HepG2 (cell line): Measurements from ENCODE around the gene ENTPD2. TPM values are rescaled to one million over a fixed set of nuclear protein-coding genes. Genes with fewer than 3 reads are reported as not detected.
A peak's percentile ranks its signal among the peaks of the same experiment; 100 is the strongest.

ENCODE experiments used
- HOXA3 ChIP-seq: sonication (generic); formaldehyde crosslinking; IDR thresholded peaks from 2 replicates; pipeline ENCODE4 v1.5.0; 2020; ENCODE audit warnings: missing genetic modification reagents
- KAT8 ChIP-seq: IDR thresholded peaks from 2 replicates; pipeline ENCODE4 v1.6.1; 2016; ENCODE audit warnings: missing genetic modification reagents, missing compliant biosample characterization
- KLF13 ChIP-seq: sonication (generic); formaldehyde crosslinking; IDR thresholded peaks from 2 replicates; pipeline ENCODE4 v1.4.0; 2020; ENCODE audit warnings: mild to moderate bottlenecking, missing genetic modification reagents
- MTA3 ChIP-seq: sonication (generic); formaldehyde crosslinking; IDR thresholded peaks from 2 replicates; pipeline ENCODE4 v1.4.0; 2020; ENCODE audit warnings: missing genetic modification reagents
- RAD51 ChIP-seq: fragments of 450-650 bp; IDR thresholded peaks from 2 replicates; pipeline ENCODE4 v1.6.1; 2016; ENCODE audit warnings: borderline replicate concordance
- ZBTB4 ChIP-seq: sonication (generic); formaldehyde crosslinking; IDR thresholded peaks from 2 replicates; pipeline ENCODE4 v1.4.0; 2020; ENCODE audit warnings: missing genetic modification reagents, mild to moderate bottlenecking, borderline replicate concordance
- ZNF382 ChIP-seq: sonication (generic); formaldehyde crosslinking; IDR thresholded peaks from 2 replicates; pipeline ENCODE4 v1.5.0; 2020; ENCODE audit warnings: missing genetic modification reagents, mild to moderate bottlenecking, borderline replicate concordance
- ZNF496 ChIP-seq: sonication (generic); formaldehyde crosslinking; IDR thresholded peaks from 2 replicates; pipeline ENCODE4 v1.8.1; 2023; ENCODE audit warnings: mild to moderate bottlenecking, moderate library complexity, missing genetic modification reagents; ENCODE audit not compliant: insufficient replicate concordance
- ZNF513 ChIP-seq: sonication (generic); formaldehyde crosslinking; conservative IDR thresholded peaks from 2 replicates; pipeline ENCODE4 v1.5.0; 2020; ENCODE audit warnings: missing genetic modification reagents
- ZNF724P ChIP-seq: sonication (generic); formaldehyde crosslinking; IDR thresholded peaks from 2 replicates; pipeline ENCODE4 v1.8.0; 2022; ENCODE audit warnings: missing genetic modification reagents, borderline replicate concordance
- polyA plus RNA-seq, 8 experiments: library from polyadenylated mRNA; depleted of rRNA in 3 of 8; stranded (reverse) in 7 of 8; unstranded in 1 of 8; fragments of >200 nt; fragmentation: Illumina TruSeq in 4 of 8; extraction: Trizol in 4 of 8; gene quantifications; 2 replicates each; pipeline versions ENCODE4 v1.2.1 to v1.2.3, GENCODE V29; 2011 to 2016; ENCODE audit warnings: low read depth in 4 of 8, missing spikeins in 1 of 8, mixed read lengths in 1 of 8; ENCODE audit not compliant: insufficient read depth in 1 of 8
- total RNA-seq, 5 experiments: library from RNA; depleted of rRNA; stranded (reverse); fragments of >200 nt; fragmentation: Illumina TruSeq; extraction: Trizol; gene quantifications; 2 replicates each; pipeline ENCODE4 v1.2.3, GENCODE V29; 2016; ENCODE audit warnings: low read depth in 1 of 5
- TF ChIP-seq, protein P1 (sequence below): sonication (generic); formaldehyde crosslinking; IDR thresholded peaks from 2 replicates; pipeline ENCODE4 v1.5.0; 2020; ENCODE audit warnings: mild to moderate bottlenecking, missing genetic modification reagents
- TF ChIP-seq, protein P2 (sequence below): sonication (generic); formaldehyde crosslinking; IDR thresholded peaks from 2 replicates; pipeline ENCODE4 v1.9.0; 2021; ENCODE audit warnings: missing genetic modification reagents, mild to moderate bottlenecking, borderline replicate concordance
- TF ChIP-seq, protein P3 (sequence below): sonication (generic); formaldehyde crosslinking; IDR thresholded peaks from 2 replicates; pipeline ENCODE4 v1.8.0; 2022; ENCODE audit warnings: mild to moderate bottlenecking, missing genetic modification reagents, borderline replicate concordance
- TF ChIP-seq, protein P4 (sequence below): sonication (generic); formaldehyde crosslinking; IDR thresholded peaks from 2 replicates; pipeline ENCODE4 v1.4.0; 2020; ENCODE audit warnings: missing genetic modification reagents, borderline replicate concordance

The ENTPD2 gene
- total and polyA plus RNA-seq, 2 of the 13 experiments (the other 11 are each of a cell fraction or from before 2014, with no cell fraction given) = 0.95 to 3.2 TPM

GRCh38 chr9:137064027-137064879 is 10.4 kb upstream of the ENTPD2 start (continued):
- TF ChIP-seq ZNF513 (CRISPR knock-in tag) (no peak), ZNF496 (CRISPR knock-in tag) (no peak), RAD51 (no peak), HOXA3 (CRISPR knock-in tag) (peak; percentile 18; the same call in 1 of the 2 replicates), ZNF382 (CRISPR knock-in tag) (no peak), KAT8 (CRISPR knock-in tag) (no peak), ZBTB4 (CRISPR knock-in tag) (0 out of 2 replicates have a peak, but pooled peaks have one; percentile 50), KLF13 (CRISPR knock-in tag) (no peak), MTA3 (no peak), ZNF724P (CRISPR knock-in tag) (no peak)
- TF ChIP-seq, protein P1, sequence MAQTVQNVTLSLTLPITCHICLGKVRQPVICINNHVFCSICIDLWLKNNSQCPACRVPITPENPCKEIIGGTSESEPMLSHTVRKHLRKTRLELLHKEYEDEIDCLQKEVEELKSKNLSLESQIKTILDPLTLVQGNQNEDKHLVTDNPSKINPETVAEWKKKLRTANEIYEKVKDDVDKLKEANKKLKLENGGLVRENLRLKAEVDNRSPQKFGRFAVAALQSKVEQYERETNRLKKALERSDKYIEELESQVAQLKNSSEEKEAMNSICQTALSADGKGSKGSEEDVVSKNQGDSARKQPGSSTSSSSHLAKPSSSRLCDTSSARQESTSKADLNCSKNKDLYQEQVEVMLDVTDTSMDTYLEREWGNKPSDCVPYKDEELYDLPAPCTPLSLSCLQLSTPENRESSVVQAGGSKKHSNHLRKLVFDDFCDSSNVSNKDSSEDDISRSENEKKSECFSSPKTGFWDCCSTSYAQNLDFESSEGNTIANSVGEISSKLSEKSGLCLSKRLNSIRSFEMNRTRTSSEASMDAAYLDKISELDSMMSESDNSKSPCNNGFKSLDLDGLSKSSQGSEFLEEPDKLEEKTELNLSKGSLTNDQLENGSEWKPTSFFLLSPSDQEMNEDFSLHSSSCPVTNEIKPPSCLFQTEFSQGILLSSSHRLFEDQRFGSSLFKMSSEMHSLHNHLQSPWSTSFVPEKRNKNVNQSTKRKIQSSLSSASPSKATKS (CRISPR knock-in tag) = no peak
- TF ChIP-seq, protein P2, sequence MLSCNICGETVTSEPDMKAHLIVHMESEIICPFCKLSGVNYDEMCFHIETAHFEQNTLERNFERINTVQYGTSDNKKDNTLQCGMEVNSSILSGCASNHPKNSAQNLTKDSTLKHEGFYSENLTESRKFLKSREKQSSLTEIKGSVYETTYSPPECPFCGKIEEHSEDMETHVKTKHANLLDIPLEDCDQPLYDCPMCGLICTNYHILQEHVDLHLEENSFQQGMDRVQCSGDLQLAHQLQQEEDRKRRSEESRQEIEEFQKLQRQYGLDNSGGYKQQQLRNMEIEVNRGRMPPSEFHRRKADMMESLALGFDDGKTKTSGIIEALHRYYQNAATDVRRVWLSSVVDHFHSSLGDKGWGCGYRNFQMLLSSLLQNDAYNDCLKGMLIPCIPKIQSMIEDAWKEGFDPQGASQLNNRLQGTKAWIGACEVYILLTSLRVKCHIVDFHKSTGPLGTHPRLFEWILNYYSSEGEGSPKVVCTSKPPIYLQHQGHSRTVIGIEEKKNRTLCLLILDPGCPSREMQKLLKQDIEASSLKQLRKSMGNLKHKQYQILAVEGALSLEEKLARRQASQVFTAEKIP (CRISPR knock-in tag) = no peak
- TF ChIP-seq, protein P3, sequence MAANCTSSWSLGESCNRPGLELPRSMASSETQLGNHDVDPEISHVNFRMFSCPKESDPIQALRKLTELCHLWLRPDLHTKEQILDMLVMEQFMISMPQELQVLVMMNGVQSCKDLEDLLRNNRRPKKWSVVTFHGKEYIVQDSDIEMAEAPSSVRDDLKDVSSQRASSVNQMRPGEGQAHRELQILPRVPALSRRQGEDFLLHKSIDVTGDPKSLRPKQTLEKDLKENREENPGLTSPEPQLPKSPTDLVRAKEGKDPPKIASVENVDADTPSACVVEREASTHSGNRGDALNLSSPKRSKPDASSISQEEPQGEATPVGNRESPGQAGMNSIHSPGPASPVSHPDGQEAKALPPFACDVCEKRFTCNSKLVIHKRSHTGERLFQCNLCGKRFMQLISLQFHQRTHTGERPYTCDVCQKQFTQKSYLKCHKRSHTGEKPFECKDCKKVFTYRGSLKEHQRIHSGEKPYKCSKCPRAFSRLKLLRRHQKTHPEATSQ (CRISPR knock-in tag) = no peak
- TF ChIP-seq, protein P4, sequence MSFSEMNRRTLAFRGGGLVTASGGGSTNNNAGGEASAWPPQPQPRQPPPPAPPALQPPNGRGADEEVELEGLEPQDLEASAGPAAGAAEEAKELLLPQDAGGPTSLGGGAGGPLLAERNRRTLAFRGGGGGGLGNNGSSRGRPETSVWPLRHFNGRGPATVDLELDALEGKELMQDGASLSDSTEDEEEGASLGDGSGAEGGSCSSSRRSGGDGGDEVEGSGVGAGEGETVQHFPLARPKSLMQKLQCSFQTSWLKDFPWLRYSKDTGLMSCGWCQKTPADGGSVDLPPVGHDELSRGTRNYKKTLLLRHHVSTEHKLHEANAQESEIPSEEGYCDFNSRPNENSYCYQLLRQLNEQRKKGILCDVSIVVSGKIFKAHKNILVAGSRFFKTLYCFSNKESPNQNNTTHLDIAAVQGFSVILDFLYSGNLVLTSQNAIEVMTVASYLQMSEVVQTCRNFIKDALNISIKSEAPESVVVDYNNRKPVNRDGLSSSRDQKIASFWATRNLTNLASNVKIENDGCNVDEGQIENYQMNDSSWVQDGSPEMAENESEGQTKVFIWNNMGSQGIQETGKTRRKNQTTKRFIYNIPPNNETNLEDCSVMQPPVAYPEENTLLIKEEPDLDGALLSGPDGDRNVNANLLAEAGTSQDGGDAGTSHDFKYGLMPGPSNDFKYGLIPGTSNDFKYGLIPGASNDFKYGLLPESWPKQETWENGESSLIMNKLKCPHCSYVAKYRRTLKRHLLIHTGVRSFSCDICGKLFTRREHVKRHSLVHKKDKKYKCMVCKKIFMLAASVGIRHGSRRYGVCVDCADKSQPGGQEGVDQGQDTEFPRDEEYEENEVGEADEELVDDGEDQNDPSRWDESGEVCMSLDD (CRISPR knock-in tag) = no peak
